ENCODE results near the gene RSBN1. TPM values are rescaled to one million over a fixed set of nuclear protein-coding genes. Genes with fewer than 3 reads are reported as not detected.

The RSBN1 gene
- total and polyA plus RNA-seq, 9 of the 15 experiments (the other 6 are each of a cell fraction or from before 2014, with no cell fraction given): 4.5 to 24.3 (median 13.0) TPM

DNA sequence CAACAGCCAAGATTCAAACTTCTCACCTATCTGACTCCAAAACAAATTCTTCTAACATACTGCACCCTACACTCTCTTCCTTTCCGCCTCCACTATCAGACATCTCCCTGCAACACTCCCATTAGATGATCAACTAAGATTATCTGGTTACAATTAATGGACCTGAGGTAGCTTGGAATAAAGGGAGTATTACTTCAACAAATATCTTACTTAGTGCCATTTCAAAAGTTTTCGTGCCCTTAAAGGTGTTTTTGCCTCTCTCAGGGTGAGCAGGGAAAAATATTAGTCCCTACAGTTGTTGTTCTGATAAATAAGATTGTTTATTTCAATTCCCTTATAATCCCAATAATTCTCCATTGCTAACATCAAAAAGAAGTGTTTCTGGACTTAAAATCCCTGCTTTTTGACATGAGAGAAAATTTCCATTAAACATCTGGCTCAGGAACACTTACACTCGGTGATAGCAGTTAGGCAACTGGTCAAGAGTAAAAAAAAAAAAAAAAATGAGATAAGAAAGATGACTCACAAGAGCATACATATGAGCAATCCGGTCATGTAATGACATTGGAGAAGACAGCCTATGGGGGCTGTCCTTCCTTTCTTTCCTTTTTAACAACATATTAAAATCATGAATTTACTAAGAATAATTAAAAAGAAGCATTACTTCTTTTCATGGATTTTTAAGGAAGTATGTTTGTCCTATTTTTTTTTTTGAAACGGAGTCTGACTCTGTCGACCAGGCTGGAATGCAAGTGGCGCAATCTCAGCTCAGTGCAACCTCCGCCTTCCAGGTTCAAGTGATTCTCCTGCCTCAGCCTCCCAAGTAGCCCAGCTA is 7.6 kb downstream of the RSBN1 start (continued):
- TF ChIP-seq, protein P1, sequence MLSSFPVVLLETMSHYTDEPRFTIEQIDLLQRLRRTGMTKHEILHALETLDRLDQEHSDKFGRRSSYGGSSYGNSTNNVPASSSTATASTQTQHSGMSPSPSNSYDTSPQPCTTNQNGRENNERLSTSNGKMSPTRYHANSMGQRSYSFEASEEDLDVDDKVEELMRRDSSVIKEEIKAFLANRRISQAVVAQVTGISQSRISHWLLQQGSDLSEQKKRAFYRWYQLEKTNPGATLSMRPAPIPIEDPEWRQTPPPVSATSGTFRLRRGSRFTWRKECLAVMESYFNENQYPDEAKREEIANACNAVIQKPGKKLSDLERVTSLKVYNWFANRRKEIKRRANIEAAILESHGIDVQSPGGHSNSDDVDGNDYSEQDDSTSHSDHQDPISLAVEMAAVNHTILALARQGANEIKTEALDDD (IDR thresholded peaks at IDR 0.05): peak; percentile 93
- TF ChIP-seq CEBPB (tag; IDR thresholded peaks at IDR 0.05): peak; percentile 96
- TF ChIP-seq ZNF12 (CRISPR knock-in tag; IDR thresholded peaks at IDR 0.05): no peak
- peak; percentile 25; the same call in 1 of the 2 replicates for TF ChIP-seq MYBL2 (IDR thresholded peaks at IDR 0.05; ENCODE audit: low read depth)
- no peak for TF ChIP-seq MYBL2 (CRISPR knock-in tag; IDR thresholded peaks at IDR 0.05; ENCODE audit: borderline replicate concordance)
- peak; percentile 69; the same call in 1 of the 2 replicates for TF ChIP-seq GTF2E2 (tag; IDR thresholded peaks at IDR 0.05)
- peak; percentile 63; the same call in 1 of the 2 replicates for TF ChIP-seq TEAD2 (tag; IDR thresholded peaks at IDR 0.05)
- TF ChIP-seq, protein P2, sequence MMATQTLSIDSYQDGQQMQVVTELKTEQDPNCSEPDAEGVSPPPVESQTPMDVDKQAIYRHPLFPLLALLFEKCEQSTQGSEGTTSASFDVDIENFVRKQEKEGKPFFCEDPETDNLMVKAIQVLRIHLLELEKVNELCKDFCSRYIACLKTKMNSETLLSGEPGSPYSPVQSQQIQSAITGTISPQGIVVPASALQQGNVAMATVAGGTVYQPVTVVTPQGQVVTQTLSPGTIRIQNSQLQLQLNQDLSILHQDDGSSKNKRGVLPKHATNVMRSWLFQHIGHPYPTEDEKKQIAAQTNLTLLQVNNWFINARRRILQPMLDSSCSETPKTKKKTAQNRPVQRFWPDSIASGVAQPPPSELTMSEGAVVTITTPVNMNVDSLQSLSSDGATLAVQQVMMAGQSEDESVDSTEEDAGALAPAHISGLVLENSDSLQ (IDR thresholded peaks at IDR 0.05): peak; percentile 58
- TF ChIP-seq, protein P3, sequence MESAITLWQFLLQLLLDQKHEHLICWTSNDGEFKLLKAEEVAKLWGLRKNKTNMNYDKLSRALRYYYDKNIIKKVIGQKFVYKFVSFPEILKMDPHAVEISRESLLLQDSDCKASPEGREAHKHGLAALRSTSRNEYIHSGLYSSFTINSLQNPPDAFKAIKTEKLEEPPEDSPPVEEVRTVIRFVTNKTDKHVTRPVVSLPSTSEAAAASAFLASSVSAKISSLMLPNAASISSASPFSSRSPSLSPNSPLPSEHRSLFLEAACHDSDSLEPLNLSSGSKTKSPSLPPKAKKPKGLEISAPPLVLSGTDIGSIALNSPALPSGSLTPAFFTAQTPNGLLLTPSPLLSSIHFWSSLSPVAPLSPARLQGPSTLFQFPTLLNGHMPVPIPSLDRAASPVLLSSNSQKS (CRISPR knock-in tag; IDR thresholded peaks at IDR 0.05): no peak
- TF ChIP-seq TAF9B (IDR thresholded peaks at IDR 0.05; ENCODE audit: partially characterized antibody): peak; percentile 47
- peak; percentile 28 for TF ChIP-seq BRD9 (IDR thresholded peaks at IDR 0.05; ENCODE audit: low read depth, partially characterized antibody)
- TF ChIP-seq KDM1A (IDR thresholded peaks at IDR 0.05): peak; percentile 64 to 78; a peak in 3 of 4 replicates
- peak; percentile 91 for TF ChIP-seq ARID1B (IDR thresholded peaks at IDR 0.05)
- TF ChIP-seq ATF1 (CRISPR knock-in tag; IDR thresholded peaks at IDR 0.05): no peak
- TF ChIP-seq ATF1 (tag; IDR thresholded peaks at IDR 0.05): peak; percentile 68
- no peak for TF ChIP-seq PTRF (tag; IDR thresholded peaks at IDR 0.05)
- TF ChIP-seq DACH1 (IDR thresholded peaks at IDR 0.05; ENCODE audit: partially characterized antibody): peak; percentile 97
- TF ChIP-seq POLR2AphosphoS5 (IDR thresholded peaks at IDR 0.05; ENCODE audit: control insufficient read depth, insufficient read depth, low read depth, low read length): 0 out of 2 replicates have a peak, but pooled peaks have one; percentile 14
- no peak for TF ChIP-seq MTF1 (CRISPR knock-in tag; IDR thresholded peaks at IDR 0.05; ENCODE audit: borderline replicate concordance)
- TF ChIP-seq, protein P4, sequence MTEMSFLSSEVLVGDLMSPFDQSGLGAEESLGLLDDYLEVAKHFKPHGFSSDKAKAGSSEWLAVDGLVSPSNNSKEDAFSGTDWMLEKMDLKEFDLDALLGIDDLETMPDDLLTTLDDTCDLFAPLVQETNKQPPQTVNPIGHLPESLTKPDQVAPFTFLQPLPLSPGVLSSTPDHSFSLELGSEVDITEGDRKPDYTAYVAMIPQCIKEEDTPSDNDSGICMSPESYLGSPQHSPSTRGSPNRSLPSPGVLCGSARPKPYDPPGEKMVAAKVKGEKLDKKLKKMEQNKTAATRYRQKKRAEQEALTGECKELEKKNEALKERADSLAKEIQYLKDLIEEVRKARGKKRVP (CRISPR knock-in tag; IDR thresholded peaks at IDR 0.05): no peak
- peak; percentile 65 for TF ChIP-seq ATF7 (IDR thresholded peaks at IDR 0.05)
- no peak for TF ChIP-seq PRPF4 (IDR thresholded peaks at IDR 0.05; ENCODE audit: insufficient read depth, low read depth, low read length, poor library complexity, severe bottlenecking)
- peak; percentile 68; the same call in 1 of the 2 replicates for TF ChIP-seq CEBPG (CRISPR knock-in tag; IDR thresholded peaks at IDR 0.05)
- TF ChIP-seq CEBPG (tag; conservative IDR thresholded peaks at IDR 0.05 in 1 of 2, IDR thresholded peaks at IDR 0.05 in 1 of 2): peak; percentile 90 to 94
